HG02588 (cell line): ENCODE results near the gene RAD51B.
"Not testable (repeated sequence)": the region's sequence is repeated elsewhere in the genome, so short reads cannot be mapped to it uniquely, and the experiment has no call there.

Source experiments
- ATAC-seq: cut with Tn5 transposase; IDR thresholded peaks from one replicate; pipeline ENCODE4 v1.9.1; 2021; ENCODE audit warnings: mild to moderate bottlenecking, moderate library complexity; ENCODE audit not compliant: unreplicated experiment

RAD51B gene

DNA sequence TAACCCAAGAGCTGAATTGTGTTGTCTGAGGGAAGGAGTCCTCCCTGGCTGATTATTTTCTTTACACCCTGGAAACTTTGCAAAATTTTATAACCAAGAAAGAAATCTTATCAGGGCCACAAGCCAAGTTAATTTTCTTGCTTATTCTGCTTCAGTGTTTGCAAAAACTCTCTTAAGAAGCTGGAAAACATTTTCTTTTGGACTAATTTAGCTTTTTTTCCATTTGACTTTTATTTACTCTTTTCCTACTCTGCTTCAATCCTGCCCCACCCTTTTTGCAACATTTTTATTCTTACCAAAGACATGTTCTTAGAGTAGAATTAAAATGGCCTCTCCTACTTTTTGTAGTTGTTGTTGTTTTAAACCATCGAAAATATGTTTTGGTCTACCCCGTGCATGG is 594.5 kb downstream of the RAD51B start:
- ATAC-seq = no peak

DNA sequence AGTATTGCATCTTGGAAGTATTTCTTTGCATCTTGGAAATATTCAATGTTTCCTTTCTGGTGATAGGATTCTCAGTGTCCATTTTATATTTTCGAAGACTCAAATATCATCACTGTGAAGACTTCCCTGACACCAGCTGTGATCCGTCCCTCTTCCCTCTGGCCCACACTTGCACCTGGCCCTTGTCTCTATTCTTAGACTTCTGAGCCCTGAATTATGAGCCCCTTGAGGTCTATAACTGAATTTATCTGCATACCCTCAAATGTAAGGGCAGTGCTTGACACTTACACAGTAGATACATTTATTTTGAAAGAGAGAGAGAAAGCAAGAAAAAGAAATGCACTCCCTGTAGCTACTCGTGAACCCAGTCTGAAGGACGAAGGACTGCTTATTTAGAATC is 596.6 kb downstream of the RAD51B start:
- ATAC-seq = no peak

DNA sequence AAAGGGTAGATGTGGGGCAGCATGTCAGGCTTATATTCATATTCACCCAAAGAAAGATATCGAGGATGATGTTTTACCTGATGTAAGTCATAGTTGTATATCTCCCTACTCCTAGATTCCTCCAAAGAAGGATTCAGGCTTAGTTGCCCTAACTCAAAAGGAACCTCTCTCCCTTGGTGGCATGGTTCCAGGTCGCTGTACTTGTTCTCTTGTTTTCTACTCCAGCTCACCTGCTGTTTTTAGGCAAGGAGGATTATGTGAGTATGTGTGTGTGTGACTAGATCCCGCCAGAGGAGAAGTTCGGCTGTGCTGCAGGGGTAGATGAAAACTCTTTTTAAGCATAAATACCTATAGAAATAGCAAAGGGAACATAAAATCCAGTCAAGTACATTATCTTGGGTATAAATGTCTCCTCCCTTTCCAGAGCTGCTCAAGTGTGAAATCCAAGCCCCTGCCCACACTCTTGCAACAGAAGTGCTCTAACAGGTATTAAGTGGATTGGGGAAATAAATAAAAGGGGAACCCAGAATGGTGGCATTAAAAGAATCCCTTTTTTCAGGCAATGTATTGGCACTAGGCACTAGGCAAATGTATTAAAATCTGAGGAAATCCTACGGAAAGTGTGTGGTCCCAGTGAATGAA is 597.6 kb downstream of the RAD51B start:
- no peak for ATAC-seq

DNA sequence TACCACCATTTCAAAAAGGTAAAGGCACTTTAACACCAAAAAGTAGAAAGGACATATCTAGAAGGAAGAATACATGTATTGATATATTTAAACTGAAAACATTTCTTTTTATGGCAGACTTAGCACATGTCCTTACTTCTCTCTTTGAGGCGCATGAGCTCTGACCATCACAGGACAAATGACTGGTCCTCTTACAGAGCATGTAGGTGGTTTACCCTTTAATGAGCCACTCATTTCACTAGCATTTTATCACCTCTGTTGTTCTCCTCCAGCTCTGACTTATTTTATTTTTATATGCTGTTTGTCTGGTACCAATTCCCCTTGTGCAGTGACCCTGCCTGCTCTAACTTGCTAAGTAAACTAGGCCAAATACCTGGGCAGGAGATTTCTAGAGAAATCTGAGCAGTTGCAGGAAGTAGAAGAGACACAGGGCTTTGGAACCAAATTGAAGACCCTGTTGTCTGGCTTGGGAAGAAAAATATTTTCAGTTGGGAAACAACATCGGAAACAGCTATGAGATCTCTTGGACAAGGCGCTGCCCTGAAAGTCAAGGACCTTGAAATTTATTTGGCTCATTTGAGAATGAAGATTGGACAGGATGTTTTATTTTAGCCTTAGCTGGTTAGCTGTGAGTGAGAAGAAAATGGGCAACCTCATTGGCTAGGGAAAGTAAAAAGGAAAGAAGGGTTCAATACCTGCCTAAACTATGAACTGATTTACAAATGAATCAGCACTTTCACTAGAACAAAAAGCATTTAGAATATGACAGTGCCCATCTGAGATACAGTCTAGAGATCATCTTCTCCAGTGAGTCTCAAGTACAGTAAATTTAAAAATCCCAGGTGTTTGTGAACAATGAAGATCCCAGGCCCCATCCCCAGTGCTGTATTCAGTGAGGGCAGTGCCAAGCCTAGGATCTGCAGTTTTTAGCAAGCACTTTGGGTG is 598.9 kb downstream of the RAD51B start:
- no peak for ATAC-seq

DNA sequence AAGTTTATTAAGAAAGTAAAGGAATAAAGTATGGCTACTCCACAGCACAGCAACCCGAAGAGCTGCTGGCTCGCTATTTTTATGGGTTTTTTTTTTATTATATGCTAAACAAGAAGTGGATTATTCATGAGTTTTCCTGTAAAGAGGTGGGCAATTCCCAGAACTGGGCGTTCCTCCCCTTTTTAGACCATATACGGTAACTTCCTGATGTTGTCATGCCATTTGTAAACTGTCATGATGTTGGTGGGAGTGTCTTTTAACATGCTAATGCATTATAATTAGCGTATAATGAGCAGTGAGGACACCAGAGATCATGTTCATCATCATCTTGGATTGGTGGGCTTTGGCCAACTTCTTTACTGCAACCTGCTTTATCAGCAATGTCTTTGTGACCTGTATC is 600.8 kb downstream of the RAD51B start:
- ATAC-seq = no peak

DNA sequence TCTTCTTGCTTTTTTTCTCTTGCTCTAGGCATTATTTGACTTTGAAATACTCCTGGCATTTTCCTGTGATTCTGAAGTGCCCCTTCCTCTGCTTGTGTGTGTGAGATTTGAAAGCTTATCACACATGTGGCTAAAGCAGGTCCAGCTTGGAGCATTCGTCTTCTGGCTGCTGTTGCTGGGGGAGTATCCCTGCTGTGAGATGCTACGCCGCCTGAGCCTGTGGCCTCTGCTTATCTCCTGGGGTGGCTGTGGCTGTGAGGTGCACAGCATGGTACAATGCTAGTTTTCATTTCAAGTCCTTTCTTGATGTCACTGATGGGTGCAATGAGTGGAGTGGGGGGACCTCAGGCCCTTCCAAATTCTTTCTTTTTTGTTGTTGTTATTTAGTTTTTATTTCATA is 601.5 kb downstream of the RAD51B start:
- ATAC-seq = no peak

DNA sequence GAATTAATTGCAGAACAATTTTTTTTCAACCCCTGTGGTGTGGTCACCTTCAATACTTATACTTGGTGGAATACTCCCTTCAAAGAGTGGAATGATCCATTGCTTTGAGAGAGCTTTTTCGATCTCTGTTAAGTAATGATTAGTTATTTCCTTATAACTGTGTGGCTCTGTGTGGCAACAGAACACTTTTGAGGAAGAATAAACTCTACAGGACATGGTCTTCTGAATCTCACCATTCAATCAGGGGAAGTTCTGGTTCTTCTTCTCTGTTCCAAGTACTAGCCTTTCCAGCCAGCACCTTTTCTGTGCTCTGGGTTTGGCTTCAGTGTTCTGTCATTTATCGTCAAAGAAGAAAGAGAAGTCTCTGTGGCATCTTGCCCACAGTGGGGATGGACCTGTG is 604.1 kb downstream of the RAD51B start:
- no peak for ATAC-seq

DNA sequence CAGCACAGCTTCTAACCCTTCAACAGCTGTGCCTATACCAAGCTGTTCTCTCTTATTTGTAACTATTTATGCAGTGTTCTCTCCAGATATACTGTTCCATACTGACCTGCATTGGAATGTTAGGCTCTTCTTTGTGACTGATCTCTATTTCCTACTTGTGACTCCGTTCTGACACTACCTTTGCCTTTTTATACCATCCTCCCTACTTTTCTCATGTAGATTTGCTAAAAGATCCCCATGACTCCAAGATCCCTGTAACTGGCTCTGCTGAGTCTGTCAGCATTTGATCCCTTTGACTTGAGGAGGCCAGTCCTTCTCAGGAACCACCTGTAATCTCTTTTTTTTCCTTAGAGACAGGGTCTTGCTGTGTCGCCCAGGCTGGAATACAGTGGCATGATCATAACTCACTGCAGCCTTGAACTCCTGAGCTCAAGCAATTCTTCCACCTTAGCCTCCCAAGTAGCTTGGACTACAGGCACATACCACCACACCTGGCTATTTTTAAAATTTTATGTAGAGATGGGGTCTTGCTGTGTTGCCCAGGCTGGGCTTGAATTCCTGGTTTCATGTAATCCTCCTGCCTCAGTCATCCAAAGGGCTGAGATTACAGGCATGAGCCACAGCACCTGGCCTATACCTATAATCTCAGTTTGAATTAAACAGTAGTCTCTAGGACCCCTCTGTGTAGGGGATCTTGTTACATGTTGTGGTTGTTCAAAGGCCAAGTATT is 605.0 kb downstream of the RAD51B start:
- ATAC-seq = no peak

DNA sequence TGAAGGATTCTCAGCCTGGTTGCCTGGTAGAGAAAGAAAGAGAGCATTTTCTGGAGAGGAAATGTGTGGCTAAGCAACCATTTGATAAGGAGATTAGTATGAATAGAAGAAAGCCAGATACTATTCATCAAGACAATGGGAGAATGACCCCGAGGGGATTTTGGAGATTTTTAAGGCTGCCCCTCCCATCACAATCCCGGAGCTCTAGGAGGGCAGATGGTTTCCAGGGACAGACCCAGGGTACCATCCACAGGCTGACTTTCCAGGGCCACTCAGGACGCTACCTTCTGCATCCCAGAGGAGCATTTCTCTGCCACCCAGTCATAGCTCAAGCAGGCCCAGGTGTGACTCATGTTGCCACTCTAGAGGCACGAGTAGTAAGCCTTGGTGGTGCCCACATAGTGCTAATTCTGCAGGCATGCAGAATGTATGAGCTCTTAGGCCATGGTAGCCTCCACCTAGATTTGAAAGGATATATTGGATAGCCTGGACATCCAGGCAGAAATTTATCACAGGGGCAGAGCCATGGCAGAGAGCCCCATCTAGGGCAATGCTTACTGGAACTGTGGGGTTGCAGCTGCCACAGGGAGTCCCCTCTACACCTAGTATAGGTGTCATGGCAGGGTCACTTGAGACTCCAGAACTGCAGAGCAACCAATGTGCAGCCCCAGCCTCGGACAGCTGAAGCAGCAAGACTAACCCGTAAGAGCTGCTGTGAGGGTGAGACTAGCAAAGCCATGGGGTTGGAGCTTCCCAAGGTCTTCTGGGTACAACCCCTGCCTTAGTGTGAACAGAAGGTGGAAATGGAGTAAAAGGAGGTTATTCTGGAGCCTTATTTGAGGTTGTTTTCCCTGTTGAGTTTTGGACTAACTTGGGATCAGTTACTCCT is 607.3 kb downstream of the RAD51B start:
- no peak for ATAC-seq

DNA sequence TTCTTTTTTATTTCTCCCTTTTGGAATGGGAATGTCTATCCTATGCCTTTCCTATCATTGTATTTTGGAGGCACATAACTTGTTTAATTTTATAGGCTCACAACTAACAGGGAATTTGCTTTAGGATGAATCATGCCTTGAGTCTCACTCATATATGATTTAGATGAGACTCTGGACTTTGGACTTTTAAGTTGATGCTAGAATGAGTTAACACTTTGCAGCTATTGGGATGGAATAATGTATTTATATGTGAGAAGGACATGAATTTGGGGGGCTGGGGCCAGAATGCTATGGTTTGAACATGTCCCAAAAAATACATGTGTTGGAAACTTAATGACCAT is 607.9 kb downstream of the RAD51B start:
- no peak for ATAC-seq

DNA sequence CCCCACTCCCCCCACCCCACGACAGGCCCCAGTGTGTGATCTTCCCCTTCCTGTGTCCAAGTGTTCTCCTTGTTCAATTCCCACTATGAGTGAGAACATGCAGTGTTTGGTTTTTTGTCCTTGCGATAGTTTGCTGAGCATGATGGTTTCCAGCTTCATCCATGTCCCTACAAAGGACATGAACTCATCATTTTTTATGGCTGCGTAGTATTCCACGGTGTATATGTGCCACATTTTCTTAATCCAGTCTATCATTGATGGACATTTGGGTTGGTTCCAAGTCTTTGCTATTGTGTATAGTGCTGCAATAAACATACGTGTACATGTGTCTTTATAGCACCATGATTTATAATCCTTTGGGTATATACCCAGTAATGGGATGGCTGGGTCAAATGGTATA is 609.3 kb downstream of the RAD51B start:
- not testable (repeated sequence) for ATAC-seq

DNA sequence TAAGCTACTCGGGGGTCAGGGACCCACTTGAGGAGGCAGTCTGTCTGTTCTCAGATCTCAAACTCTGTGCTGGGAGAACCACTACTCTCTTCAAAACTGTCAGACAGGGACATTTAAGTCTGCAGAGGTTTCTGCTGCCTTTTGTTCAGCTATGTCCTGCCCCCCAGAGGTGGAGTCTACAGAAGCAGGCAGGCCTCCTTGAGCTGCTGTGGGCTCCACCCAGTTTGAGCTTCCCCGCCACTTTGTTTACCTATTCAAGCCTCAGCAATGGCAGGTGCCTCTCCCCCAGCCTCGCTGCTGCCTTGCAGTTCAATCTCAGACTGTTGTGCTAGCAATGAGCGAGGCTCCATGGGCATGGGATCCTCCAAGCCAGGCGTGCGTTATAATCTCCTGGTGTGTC is 614.6 kb downstream of the RAD51B start:
- not testable (repeated sequence) for ATAC-seq

DNA sequence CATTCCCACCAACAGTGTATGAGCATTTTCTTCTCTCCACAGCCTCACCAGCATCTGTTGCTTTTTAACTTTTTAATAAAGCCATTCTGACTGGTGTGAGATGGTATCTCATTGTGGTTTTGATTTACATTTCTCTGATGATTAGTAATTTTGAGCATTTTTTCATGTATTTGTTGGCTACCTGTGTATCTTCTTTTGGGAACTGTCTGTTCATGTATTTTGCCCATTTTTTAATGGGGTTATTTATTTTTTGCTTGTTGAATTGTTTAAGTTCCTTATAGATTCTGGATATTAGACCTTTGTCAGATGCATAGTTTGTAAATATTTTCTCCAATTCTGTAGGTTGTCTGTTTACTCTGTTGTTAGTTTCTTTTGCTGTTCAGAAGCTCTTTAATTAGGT is 616.1 kb downstream of the RAD51B start:
- not testable (repeated sequence) for ATAC-seq

DNA sequence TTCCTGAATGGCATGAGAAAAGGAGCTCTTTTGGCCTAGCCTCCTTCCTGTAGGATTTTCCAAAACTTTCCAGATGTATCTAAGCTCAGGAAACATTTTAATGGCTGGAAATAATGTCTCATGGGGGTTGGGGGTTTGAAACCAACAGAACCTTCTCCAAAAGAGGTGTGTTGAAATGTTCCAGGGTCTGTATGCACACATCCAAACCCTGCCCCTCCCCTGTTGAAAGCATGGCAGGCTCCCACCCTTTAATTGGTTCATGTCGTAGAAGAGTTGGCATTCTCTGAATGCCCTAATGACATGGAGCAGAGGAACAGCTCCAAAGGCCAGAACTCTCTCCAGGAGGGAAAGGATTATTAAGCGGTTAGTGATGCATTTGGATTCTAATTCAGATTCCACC is 620.1 kb downstream of the RAD51B start:
- no peak for ATAC-seq

DNA sequence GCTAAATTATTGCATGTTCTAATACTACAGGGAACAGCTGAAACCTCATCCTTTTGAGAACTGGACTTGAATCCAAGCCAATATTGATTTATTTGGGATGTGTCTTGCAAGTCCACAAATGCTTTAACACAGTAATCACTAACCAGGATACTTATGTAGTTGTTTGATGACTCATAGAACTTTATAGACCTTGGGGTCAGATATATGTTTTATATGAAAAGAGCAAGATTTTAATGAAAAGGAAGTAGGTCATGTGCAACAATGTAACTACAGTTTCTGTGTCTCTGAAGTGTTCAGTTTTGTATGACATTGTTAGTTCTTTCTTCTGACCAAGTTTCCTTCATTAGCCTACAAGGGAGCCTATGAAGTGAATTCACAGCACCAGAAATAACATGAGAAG is 621.2 kb downstream of the RAD51B start:
- ATAC-seq = no peak

DNA sequence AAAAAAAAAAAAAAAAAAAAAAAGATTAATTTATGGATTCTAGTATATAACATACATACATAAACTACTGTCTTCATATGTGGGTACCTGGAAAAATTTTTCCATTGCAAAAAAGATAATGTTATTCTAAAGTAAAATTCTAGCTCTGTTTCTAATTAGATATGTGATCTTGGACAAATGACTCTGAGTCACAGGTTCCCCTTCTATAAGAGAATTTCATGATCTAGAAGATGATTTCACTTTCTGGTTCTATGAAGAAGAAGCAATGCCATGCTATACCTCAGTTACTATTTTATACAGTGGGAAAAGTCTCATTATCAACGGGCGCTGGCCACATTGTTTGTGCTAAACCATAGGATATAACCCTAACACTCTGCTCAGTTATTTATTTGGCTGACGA is 622.0 kb downstream of the RAD51B start:
- no peak for ATAC-seq

DNA sequence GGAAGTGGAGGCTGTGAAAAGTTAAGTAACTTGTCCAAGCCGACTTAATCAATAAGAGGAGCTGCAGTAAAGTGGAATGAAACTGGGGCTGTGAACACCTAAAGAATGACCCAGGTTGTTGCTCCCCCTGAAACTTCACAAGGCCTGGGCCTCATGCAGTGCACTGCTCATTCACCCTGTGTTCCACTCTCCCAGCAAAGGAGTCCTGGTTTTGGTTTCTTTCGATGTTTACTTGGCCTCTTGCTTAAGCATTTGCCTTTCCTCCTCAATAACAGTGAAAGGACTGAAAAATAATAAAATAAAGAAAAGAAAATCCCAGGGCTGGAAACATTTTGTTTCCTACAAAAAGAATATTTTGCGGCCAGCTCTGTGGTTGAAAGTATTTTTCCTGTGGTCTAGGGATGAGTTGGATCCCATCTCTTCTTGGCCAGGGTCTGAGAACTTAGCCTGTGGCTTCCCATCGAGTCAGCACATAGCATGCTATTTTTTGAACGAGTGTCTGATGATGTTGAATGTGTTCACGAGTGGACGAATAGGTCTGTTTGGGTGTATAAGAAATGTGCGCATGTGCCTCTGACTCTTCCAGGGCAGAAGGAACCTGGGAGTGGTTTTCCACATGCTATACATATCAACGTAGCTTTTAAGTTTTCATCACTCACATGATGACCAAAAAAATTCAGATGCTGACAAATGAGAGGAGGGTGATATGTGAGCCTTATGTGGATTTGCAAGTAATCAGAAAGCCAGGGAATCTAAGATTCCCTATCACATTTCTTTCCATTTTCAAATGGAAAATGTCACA is 623.5 kb downstream of the RAD51B start:
- ATAC-seq = no peak

DNA sequence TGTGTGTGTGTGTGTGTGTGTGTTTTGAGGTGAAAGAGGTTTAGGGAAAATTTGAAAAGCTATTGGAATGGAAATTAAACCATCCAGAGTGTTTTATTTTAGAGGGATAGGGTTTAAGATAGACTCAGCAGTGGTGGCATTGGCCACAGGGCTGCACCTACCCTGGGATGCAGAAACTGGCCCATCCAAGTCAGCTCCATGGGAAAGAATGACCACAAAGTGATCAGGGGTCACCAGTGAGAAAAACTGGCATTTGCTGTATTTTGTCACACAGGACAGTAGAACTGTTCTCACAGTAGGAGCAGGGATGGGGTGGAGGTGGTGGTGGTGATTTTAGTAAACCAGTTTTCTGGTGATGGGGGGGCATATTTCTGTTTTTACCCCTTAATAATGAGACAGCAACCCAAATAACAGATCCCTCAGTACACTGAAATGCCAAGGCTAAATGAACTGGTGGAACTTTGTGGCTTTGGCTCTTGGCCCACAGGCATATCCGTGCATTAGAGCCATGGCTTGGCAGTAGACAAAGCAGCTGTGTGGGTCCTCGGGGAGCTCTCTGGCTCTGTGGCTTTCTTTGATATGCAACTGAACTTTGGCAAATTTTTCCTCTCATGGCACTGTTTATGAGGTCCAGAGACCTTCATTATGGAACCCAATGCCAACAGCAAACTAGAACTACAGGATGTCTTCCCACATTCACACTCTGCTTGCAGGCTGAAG is 625.0 kb downstream of the RAD51B start:
- ATAC-seq = no peak
